H9 (cell line): ENCODE data around the gene MRPL34. TPM values are rescaled to one million over a fixed set of nuclear protein-coding genes. Genes with fewer than 3 reads are reported as not detected.

Experiments
- DNase-seq: peaks from one replicate; pipeline ENCODE4 v3.0.0-alpha.2; 2017
- H2AFZ ChIP-seq: one replicate; pipeline ENCODE4 v1.6.1; 2013; ENCODE audit warnings: mild to moderate bottlenecking, low read length, control low read depth, moderate library complexity
- H2AK5ac ChIP-seq: 2 replicates; pipeline ENCODE4 v1.6.1; 2013; ENCODE audit warnings: low read length, control low read depth, mixed read lengths; ENCODE audit not compliant: insufficient read length
- H2BK120ac ChIP-seq: one replicate; pipeline ENCODE4 v1.6.1; 2013; ENCODE audit warnings: low read depth, mild to moderate bottlenecking, low read length, control low read depth, inconsistent platforms; ENCODE audit not compliant: poor library complexity, severe bottlenecking
- H2BK12ac ChIP-seq: 2 replicates; pipeline ENCODE4 v1.6.1; 2013; ENCODE audit warnings: low read length, control low read depth, mixed read lengths, low read depth; ENCODE audit not compliant: insufficient read length
- H2BK15ac ChIP-seq: 2 replicates; pipeline ENCODE4 v1.6.1; 2013; ENCODE audit warnings: low read depth, low read length, control low read depth
- H2BK20ac ChIP-seq: one replicate; pipeline ENCODE4 v1.6.1; 2013; ENCODE audit warnings: low read depth, mild to moderate bottlenecking, low read length, control low read depth, inconsistent platforms; ENCODE audit not compliant: poor library complexity, severe bottlenecking
- H2BK5ac ChIP-seq: 2 replicates; pipeline ENCODE4 v1.6.1; 2013; ENCODE audit warnings: low read length, control low read depth, mixed read lengths; ENCODE audit not compliant: insufficient read length
- H3K14ac ChIP-seq: 2 replicates; pipeline ENCODE4 v1.6.1; 2013; ENCODE audit warnings: low read length, control low read depth; ENCODE audit not compliant: insufficient read depth
- H3K18ac ChIP-seq: 2 replicates; pipeline ENCODE4 v1.6.1; 2013; ENCODE audit warnings: low read depth, mild to moderate bottlenecking, mixed read lengths, low read length, control low read depth; ENCODE audit not compliant: insufficient read length
- H3K23ac ChIP-seq: 2 replicates; pipeline ENCODE4 v1.6.1; 2013; ENCODE audit warnings: low read length, control low read depth, mixed read lengths, low read depth; ENCODE audit not compliant: insufficient read length
- H3K23me2 ChIP-seq: 2 replicates; pipeline ENCODE4 v1.6.1; 2013; ENCODE audit warnings: low read depth, mild to moderate bottlenecking, mixed read lengths, low read length, control low read depth; ENCODE audit not compliant: insufficient read length, poor library complexity, severe bottlenecking
- H3K27ac ChIP-seq: 2 replicates; pipeline ENCODE4 v1.5.1; 2013; ENCODE audit warnings: low read length, control low read depth, mixed read lengths, low read depth; ENCODE audit not compliant: insufficient read length
- H3K27me3 ChIP-seq: 2 replicates; pipeline ENCODE4 v1.6.1; 2013; ENCODE audit warnings: low read length, control low read depth, inconsistent platforms; ENCODE audit not compliant: insufficient read depth
- H3K4ac ChIP-seq: 2 replicates; pipeline ENCODE4 v1.6.1; 2013; ENCODE audit warnings: low read depth, mild to moderate bottlenecking, control low read depth, inconsistent platforms, low read length, moderate library complexity
- H3K4me1 ChIP-seq: 2 replicates; pipeline ENCODE4 v1.6.1; 2013; ENCODE audit warnings: low read length, control low read depth, inconsistent platforms; ENCODE audit not compliant: insufficient read depth
- H3K4me2 ChIP-seq: 2 replicates; pipeline ENCODE4 v1.6.1; 2013; ENCODE audit warnings: low read length, control low read depth, mixed read lengths; ENCODE audit not compliant: insufficient read length, insufficient read depth
- H3K56ac ChIP-seq: 2 replicates; pipeline ENCODE4 v1.6.1; 2013; ENCODE audit warnings: low read depth, mild to moderate bottlenecking, mixed read lengths, low read length, control low read depth; ENCODE audit not compliant: insufficient read length
- H3K79me1 ChIP-seq: 2 replicates; pipeline ENCODE4 v1.6.1; 2013; ENCODE audit warnings: low read depth, mild to moderate bottlenecking, moderate library complexity, low read length, control low read depth, inconsistent platforms; ENCODE audit not compliant: insufficient read depth, poor library complexity, severe bottlenecking
- H3K79me2 ChIP-seq: 2 replicates; pipeline ENCODE4 v1.6.1; 2013; ENCODE audit warnings: low read length, control low read depth, inconsistent platforms; ENCODE audit not compliant: insufficient read depth
- H3K9ac ChIP-seq: 2 replicates; pipeline ENCODE4 v1.6.1; 2013; ENCODE audit warnings: low read length, control low read depth, mixed read lengths; ENCODE audit not compliant: insufficient read length; ENCODE audit errors: extremely low read depth
- H3K9me3 ChIP-seq: one replicate; pipeline ENCODE4 v1.6.1; 2013; ENCODE audit warnings: low read depth, low read length, inconsistent platforms; ENCODE audit not compliant: control insufficient read depth
- H3T11ph ChIP-seq: one replicate; pipeline ENCODE4 v1.6.1; 2013; ENCODE audit warnings: mild to moderate bottlenecking, low read length, control low read depth, inconsistent platforms
- H4K20me1 ChIP-seq: one replicate; pipeline ENCODE4 v1.6.1; 2013; ENCODE audit not compliant: control insufficient read depth, insufficient read length, insufficient read depth
- H4K5ac ChIP-seq: 2 replicates; pipeline ENCODE4 v1.6.1; 2013; ENCODE audit warnings: low read depth, mild to moderate bottlenecking, mixed read lengths, low read length, control low read depth; ENCODE audit not compliant: insufficient read length
- H4K8ac ChIP-seq: replicated peaks from 2 replicates; pipeline ENCODE4 v1.6.1; 2013; ENCODE audit warnings: low read length, control low read depth, mixed read lengths, low read depth; ENCODE audit not compliant: insufficient read length
- H4K91ac ChIP-seq: 2 replicates; pipeline ENCODE4 v1.6.1; 2013; ENCODE audit warnings: low read depth, mild to moderate bottlenecking, moderate library complexity, mixed read lengths, low read length, control low read depth; ENCODE audit not compliant: insufficient read length
- H3K27ac Mint-ChIP-seq, 3 experiments: 2 replicates in 2 of 3; 3 replicates in 1 of 3; pipeline ENCODE4 v1.8.0; 2020 to 2021; ENCODE audit warnings: mixed read lengths in 3 of 3, mild to moderate bottlenecking in 1 of 3, moderate library complexity in 1 of 3
- H3K27me3 Mint-ChIP-seq: 2 replicates; pipeline ENCODE4 v1.8.0; 2021; ENCODE audit warnings: low read depth, mild to moderate bottlenecking, moderate library complexity, mixed read lengths
- H3K36me3 Mint-ChIP-seq, 3 experiments: 2 replicates in 2 of 3; 3 replicates in 1 of 3; pipeline ENCODE4 v1.8.0; 2020 to 2021; ENCODE audit warnings: low read depth in 3 of 3, mixed read lengths in 3 of 3; ENCODE audit not compliant: insufficient read depth in 1 of 3
- H3K4me1 Mint-ChIP-seq, 2 experiments: 2 replicates each; pipeline ENCODE4 v1.8.0; 2020; ENCODE audit warnings: mixed read lengths in 2 of 2
- H3K4me3 Mint-ChIP-seq, 2 experiments: 2 replicates in 1 of 2; 3 replicates in 1 of 2; pipeline ENCODE4 v1.8.0; 2020 to 2021; ENCODE audit warnings: mild to moderate bottlenecking in 2 of 2, mixed read lengths in 2 of 2, moderate library complexity in 1 of 2
- H3K9me3 Mint-ChIP-seq, 2 experiments: 2 replicates in 1 of 2; 3 replicates in 1 of 2; pipeline ENCODE4 v1.8.0; 2020; ENCODE audit warnings: mild to moderate bottlenecking in 2 of 2, mixed read lengths in 2 of 2, moderate library complexity in 1 of 2
- WGBS: extraction: QIAGEN DNeasy Blood & Tissue Kit; methylation state at CpG from one replicate; pipeline ENCODE4 v1.1.7; 2013; ENCODE audit warnings: missing lambda C conversion rate, low lambda C conversion rate, mixed read lengths; ENCODE audit not compliant: insufficient read length; ENCODE audit errors: extremely low coverage; 5-methylcytosine and 5-hydroxymethylcytosine counted together
- total RNA-seq: library from RNA; stranded (reverse); gene quantifications from 2 replicates; pipeline ENCODE4 v1.2.1, GENCODE V29; 2021
- TF ChIP-seq, protein P1 (sequence below): fragments of 200-600 bp; sonication (generic); conservative IDR thresholded peaks from 3 replicates; pipeline ENCODE4 v1.8.0; 2021; ENCODE audit warnings: antibody characterized with exemption, mild to moderate bottlenecking

Gene MRPL34
- total RNA-seq, 1 experiment from 2014 or later: 84.6 TPM

GRCh38 chr19:17325133-17325532 lies 19.5 kb downstream of the MRPL34 start:
- TF ChIP-seq, protein P1, sequence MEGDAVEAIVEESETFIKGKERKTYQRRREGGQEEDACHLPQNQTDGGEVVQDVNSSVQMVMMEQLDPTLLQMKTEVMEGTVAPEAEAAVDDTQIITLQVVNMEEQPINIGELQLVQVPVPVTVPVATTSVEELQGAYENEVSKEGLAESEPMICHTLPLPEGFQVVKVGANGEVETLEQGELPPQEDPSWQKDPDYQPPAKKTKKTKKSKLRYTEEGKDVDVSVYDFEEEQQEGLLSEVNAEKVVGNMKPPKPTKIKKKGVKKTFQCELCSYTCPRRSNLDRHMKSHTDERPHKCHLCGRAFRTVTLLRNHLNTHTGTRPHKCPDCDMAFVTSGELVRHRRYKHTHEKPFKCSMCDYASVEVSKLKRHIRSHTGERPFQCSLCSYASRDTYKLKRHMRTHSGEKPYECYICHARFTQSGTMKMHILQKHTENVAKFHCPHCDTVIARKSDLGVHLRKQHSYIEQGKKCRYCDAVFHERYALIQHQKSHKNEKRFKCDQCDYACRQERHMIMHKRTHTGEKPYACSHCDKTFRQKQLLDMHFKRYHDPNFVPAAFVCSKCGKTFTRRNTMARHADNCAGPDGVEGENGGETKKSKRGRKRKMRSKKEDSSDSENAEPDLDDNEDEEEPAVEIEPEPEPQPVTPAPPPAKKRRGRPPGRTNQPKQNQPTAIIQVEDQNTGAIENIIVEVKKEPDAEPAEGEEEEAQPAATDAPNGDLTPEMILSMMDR: no peak
- peaks cover 5% of the 10 kb centered on the region for H3K23me2 ChIP-seq
- no CpG with 5 or more reads among the region's 20 CpGs for WGBS
- H3K79me2 ChIP-seq: no peaks in the 10 kb centered on the region
- H3K79me1 ChIP-seq: no peaks in the 10 kb centered on the region
- H3K56ac ChIP-seq: no peak overlapping the region
- H3K14ac ChIP-seq: no peak overlapping the region
- no peak for DNase-seq
- peaks cover 6 to 23% of the 10 kb centered on the region in 2 experiments for H3K4me1 Mint-ChIP-seq
- no peak overlapping the region for H3K23ac ChIP-seq
- H3K9ac ChIP-seq: no peak overlapping the region
- H4K5ac ChIP-seq: no peak overlapping the region
- H2BK12ac ChIP-seq: no peak overlapping the region
- peaks cover 6 to 42% (median 22%) of the 10 kb centered on the region in 3 experiments for H3K36me3 Mint-ChIP-seq
- no peaks in the 10 kb centered on the region for H3K27me3 ChIP-seq
- H2BK15ac ChIP-seq: no peak overlapping the region
- no peak overlapping the region for H4K91ac ChIP-seq
- H3K18ac ChIP-seq: no peak overlapping the region
- peak overlapping the region in 1 of 3 experiments; percentile 87; a peak in 1 of 7 replicates for H3K27ac Mint-ChIP-seq
- no peak overlapping the region for H2AK5ac ChIP-seq
- H4K8ac ChIP-seq: no peak overlapping the region
- no peaks in the 10 kb centered on the region for H4K20me1 ChIP-seq
- no peak overlapping the region for H3K27ac ChIP-seq
- no peaks in the 10 kb centered on the region for H3K9me3 ChIP-seq
- no peak overlapping the region for H3T11ph ChIP-seq
- H3K4me1 ChIP-seq: no peaks in the 10 kb centered on the region
- H2AFZ ChIP-seq: no peak overlapping the region
- H3K27me3 Mint-ChIP-seq: peaks cover 5% of the 10 kb centered on the region; the same call in 1 of the 2 replicates
- H3K4me3 Mint-ChIP-seq: no peak overlapping the region
- no peak overlapping the region for H2BK120ac ChIP-seq
- no peak overlapping the region for H2BK5ac ChIP-seq
- no peak overlapping the region for H3K4ac ChIP-seq
- H3K4me2 ChIP-seq: no peak overlapping the region
- H3K9me3 Mint-ChIP-seq: no peaks in the 10 kb centered on the region
- H2BK20ac ChIP-seq: no peak overlapping the region
